Fibroblast of upper back skin (primary cell): Measurements from ENCODE around the gene SPOP.
"Not testable (repeated sequence)": the region's sequence is repeated elsewhere in the genome, so short reads cannot be mapped to it uniquely, and the experiment has no call there.

Source experiments
- DNase-seq: peaks from one replicate; pipeline ENCODE4 v3.0.0-alpha.2; 2013

Gene SPOP

GRCh38 chr17:49677933-49678847 is at the start of gene SPOP:
TSS of gene SPOP (minus strand) at chr17:49678097. CDS start at chr17:49622810, 55,287 bp downstream.
- peak; percentile 100 for DNase-seq

- no peak for DNase-seq
Measured at GRCh38 chr17:49727380-49727779, 49.5 kb upstream of the SPOP start.

DNA sequence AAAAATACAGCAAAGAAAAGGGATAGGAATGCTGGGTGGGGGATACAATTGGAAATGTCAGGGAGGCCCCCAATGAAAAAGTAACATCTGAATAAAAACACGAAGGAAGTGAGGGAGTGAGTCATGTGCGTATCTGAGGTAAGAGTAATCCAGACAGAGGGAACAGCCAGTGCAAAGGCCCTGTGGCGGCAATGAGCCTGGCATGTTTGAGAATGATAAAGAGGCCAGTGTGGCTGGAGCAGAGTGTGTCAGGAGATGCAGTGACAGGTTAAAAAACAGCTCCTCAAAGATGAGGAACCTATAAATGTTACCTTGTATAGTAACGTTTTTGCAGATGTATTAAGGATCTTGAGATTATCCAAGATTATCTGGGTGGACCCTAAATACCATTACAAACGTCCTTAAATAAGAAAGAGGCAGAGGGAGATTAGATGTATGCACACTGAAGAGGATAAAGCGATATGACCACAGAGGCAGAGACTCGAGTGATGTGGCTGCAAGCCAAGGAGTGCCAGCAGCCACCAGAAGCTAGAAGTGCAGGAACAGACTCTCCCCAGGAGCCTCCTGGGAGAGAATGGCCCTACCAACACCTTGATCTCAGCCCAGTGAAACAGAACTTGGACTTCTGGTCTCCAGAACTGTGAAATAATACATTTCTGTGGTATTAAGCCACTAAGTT is 47.7 kb upstream of the SPOP start:
- no peak for DNase-seq

GRCh38 chr17:49724552-49724951 is 46.7 kb upstream of the SPOP start:
- DNase-seq = not testable (repeated sequence)

- no peak for DNase-seq
Measured at GRCh38 chr17:49723423-49723822, 45.5 kb upstream of the SPOP start.

DNA sequence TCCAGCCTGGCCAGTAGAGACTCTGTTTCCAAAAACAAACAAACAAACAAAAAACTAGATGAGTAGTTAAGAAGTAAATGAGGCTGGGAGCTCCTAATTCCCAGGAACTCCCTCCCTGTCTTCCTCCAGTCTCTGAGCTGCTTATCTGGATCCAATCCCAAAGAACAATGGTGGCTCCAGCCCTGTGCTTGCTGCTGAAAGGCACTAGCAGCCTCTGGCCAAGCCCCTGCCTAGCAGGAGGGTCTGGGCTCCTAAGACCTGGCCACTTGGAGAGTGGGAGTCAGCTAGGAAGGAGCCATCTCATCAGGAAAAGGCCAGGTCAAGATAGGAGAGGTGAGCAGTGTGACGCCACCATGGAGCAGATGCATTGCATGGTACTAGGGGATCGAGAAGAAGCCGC is 44.2 kb upstream of the SPOP start:
- no peak for DNase-seq

DNA sequence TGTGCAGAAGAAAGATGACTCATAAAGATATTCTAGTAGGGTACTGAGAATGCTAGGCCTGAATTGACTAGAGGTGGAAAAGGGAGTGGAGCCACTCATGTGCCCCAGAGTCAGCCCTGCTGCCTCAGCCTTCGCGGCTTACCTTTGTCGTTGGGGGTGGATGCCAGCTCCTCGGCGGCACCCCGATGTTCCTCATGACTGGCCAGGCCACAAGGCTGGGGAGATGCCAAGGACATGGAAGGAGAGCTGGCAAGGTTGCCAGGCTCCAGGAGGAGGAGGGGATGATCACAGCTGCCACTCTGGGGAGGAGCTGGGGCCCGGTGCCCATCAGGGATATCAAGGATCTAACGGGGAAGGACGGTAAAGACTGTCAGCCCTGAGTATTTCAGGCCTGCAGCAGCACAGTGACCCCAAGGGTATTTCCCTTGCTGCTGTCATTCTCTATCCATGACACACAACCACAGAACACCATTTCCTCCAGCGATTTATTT is 39.5 kb upstream of the SPOP start:
- no peak for DNase-seq

DNA sequence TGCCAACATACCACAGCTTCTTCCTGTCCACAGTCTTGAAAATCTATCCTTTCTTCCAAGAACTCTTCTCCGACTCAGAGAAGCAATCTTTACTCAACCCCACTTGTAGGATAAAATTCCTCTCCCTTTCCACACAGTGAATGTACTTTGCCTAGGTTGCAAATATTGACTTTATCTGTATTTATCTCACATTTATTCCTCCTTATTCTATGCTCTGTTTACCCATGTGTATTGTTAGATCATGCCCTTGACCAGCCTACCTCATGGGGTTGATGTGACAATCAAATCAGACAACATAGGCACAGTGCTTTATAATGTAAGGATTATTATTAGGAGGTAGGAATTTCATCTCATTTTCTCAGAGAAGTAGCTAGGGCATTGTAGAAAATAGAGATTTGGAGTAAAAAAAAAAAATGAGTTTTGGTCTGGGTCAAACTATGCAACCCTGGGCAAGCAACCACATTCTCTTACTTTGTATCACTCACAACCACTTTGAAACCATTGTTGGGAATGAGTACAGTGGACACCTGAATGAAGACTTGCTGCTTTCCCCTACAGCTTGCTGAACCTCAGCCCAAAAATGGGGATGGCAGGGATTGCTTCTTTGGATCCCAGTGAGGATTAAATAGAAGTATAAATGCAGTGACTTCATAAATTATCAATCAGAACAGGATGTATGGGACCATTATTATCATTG is 38.9 kb upstream of the SPOP start:
- no peak for DNase-seq

- no peak for DNase-seq
Measured at GRCh38 chr17:49715717-49716279, 37.9 kb upstream of the SPOP start.

GRCh38 chr17:49715216-49715615 is 37.3 kb upstream of the SPOP start:
- DNase-seq = no peak

DNA sequence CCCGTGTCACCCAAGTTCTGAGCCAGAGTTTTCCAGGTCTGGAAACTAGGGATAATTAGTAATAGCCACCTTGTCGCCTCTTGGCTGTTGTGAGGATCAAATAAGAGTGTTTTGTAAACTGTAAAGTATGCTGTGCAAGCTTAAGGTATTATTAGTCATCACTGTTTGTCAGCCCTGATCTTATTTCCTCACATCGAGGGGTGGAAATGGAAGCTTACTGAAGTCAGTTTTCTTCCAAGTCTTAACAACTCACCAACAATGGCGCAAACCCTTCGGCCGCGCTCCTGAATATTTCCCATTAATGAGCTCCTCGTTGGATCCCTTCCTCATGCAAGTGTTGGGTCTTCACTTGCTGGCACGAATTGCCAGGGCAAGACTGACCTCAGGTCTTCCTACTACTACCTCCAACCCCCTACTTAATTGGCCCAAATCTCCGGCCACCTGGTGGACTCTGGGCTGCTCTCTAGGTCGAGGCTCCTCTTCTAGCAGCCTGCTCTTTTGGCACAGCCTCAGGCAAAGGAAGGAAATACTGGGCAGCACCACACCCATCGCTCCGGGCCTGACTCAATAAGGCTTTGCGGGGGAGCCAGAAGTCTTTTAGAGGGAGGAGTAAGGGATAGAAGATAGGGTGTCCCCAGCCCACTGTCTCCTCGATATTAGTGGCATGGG is 30.8 kb upstream of the SPOP start:
- no peak for DNase-seq

DNA sequence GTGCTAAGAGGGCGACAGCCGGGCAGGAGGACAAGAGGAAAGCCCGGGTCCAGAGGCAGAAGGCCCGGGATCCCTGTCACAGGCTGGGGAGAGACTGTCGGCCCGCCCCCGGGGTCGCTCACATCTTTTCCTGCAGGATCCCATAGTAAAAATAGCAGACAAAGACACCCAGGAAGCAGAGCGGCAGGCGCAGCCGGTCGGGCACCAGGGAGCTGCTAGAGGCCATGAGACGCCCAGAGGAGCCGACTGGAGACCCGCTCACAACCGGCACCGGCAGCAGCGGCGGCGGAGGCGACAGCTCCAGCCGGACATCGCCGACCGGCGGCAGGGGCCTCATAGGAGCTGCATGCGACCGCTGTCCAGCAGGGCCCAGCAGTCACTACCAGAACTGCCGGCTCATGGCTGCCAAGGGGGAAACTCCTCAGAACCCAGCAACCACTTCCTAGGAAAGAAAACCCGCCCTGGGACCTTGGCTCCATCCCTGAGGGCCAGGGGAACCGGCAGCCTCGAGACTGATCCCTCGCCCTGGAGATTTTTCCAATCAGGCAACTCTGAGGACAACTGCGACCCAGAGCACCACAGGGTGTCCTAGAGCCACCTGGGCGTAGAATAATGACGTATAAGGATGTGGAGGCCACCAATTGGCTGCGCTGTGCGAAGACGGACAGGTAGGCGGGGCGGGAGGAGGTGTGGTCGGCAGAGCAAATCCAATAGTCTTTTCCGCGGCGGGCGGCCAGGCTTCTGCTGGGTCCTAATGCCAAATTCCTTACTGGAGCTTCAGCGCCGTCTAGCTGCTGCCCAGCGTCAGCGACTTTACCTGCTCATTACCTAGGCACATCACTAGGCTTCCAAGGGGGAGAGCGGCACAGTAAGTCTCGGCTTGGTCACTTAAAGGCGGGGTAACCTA is 30.0 kb upstream of the SPOP start, which contains the start of gene SLC35B1:
TSS of gene SLC35B1 (minus strand) at position 357 of the 907 bp plus-strand sequence. CDS start at position 226, 131 bp downstream.
- peak; percentile 99 for DNase-seq

DNA sequence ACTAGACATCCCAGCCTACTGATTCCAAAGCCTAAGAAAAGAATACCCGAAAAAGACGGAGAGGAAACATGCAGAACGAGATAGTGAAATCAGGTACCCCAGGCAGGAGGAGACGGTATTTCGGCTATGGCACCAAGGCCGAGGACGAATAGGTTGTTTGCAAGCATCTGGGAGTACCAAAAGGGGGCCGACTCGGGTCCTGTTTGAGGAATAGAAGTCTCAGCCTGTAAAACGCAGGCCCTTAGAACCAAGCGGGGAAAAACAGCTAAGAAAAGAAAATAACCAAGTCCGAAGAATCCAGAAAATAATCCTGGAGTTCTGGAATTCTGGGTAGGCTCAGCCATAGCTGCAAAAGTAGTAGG is 29.3 kb upstream of the SPOP start:
- DNase-seq = no peak

DNA sequence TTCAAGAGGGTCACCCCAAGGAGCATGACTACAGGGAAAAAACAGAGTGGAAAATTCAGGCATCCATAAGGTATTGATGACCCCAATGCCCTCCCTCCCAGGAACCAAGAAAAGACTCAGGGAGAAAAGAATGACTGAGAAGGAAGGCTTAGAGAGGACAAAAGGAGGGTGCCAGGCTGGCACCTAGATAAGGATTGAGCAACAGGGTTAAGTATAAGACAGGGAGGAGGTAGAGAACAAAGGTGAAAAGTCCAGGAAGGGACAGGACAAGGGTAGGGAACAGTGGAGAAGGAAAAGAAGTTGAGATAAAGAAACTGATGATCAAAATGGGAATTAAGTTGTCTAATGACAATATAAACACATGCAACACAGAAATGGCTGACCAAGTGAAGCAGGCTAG is 27.4 kb upstream of the SPOP start:
- no peak for DNase-seq

DNA sequence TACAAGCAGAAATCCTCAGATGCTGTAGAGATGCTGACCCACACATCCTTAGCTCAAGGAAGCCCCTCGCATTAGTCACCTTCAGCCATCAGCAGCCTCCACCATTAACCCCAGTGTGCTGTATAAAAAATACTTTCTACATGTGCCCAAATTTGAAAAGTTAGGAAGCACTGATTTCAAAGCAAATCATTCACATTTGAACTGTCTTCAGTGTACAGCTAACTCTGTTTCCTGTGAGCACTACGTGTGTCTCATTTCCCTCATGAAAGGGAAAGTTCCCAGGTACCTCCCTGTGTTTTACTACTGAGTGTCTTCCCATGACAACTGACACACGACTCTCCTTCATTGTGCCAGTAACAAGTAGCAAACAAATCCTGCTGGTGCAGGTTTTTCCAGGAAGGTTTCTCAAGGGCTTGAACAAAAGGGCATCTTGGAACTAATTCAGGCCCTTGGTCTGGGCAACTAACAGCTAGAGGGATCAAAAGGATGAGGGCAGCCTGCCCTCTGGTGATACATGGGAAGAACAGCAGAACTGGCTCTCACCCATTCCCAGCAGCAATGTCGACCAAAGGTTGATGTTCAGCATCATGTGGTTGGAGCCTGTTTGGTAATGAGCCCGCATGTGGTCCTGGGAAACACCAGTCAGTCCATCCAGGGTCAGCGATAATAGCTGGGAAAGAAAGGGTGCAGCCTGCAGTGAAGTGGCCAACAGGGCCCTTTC is 25.8 kb upstream of the SPOP start:
- peak; percentile 22 for DNase-seq

DNA sequence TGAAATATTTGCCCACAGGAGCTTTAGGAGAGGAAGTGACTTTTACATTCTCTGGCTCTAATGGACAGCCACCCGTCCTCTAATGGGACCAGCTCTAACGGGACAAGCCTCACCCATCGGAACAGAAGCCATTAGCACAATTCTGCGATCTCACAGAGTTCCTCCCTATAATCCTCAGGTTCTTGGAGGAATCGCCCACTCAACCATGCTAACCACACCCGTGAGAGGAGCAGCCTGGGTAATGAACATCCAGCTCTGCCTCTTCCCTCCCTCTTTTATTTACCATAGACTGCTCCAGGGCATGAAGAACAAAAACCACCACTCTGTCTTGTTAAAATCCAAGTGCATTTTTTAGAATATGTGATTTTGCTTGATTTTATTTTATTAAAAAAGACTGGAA is 23.1 kb upstream of the SPOP start:
- DNase-seq = no peak

- no peak for DNase-seq
Measured at GRCh38 chr17:49699966-49700575, 22.2 kb upstream of the SPOP start.

DNA sequence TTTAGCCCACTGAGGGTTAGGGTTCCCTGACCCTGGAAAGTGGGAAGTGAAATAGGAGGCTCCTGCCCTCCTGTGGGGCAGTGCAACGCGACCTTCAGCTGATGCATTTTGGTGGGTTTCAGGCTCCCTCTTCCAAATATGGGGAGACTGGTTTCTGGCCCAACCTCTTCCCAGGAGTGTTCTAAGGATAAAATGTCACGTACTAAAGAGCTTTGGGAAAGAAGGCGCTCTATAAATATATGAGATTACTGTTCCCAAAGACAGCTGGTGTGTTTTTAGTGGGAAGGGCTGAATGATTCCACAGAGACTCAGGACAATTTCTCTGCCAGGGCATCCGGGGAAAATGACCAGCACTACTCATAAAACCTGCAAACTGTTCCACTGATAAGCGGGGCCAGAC is 20.1 kb upstream of the SPOP start:
- DNase-seq = no peak

- no peak for DNase-seq
Measured at GRCh38 chr17:49696233-49696761, 18.4 kb upstream of the SPOP start.

- DNase-seq = no peak
Measured at GRCh38 chr17:49695698-49696232, 17.9 kb upstream of the SPOP start.
